HepG2 (cell line): ENCODE results near the gene MYH15. TPM values are rescaled to one million over a fixed set of nuclear protein-coding genes. Genes with fewer than 3 reads are reported as not detected.

Experiments used
- ATAD3A ChIP-seq: sonication (generic); formaldehyde crosslinking; IDR thresholded peaks from 2 replicates; pipeline ENCODE4 v1.4.0; 2020; ENCODE audit warnings: missing genetic modification reagents
- BHLHE40 ChIP-seq: IDR thresholded peaks from 2 replicates; pipeline ENCODE4 v1.6.1; 2011; ENCODE audit warnings: low read length, improper control_type of control experiment
- CHD4 ChIP-seq: fragments of 200-600 bp; sonication (generic); IDR thresholded peaks from 2 replicates; pipeline ENCODE4 v1.7.0; 2017; ENCODE audit warnings: mild to moderate bottlenecking, low read length, borderline replicate concordance
- EP300 ChIP-seq, 3 experiments: sonication (generic) in 1 of 3; formaldehyde crosslinking in 1 of 3; IDR thresholded peaks; 2 replicates each; pipeline versions ENCODE4 v1.5.1 to v1.6.1; 2011 to 2020; ENCODE audit warnings: low read depth in 2 of 3, low read length in 2 of 3, borderline replicate concordance in 1 of 3, improper control_type of control experiment in 1 of 3, mild to moderate bottlenecking in 1 of 3, missing genetic modification reagents in 1 of 3, moderate library complexity in 1 of 3
- FOXA1 ChIP-seq, 2 experiments: fragments of 450-650 bp in 1 of 2; sonication (generic) in 1 of 2; formaldehyde crosslinking in 1 of 2; IDR thresholded peaks; 2 replicates each; pipeline versions ENCODE4 v1.4.0 to v1.6.1; 2016 to 2020; ENCODE audit warnings: missing genetic modification reagents in 1 of 2
- FOXA3 ChIP-seq: IDR thresholded peaks from 2 replicates; pipeline ENCODE4 v1.6.1; 2016; ENCODE audit warnings: missing genetic modification reagents, missing compliant biosample characterization
- GATAD1 ChIP-seq: IDR thresholded peaks from 2 replicates; pipeline ENCODE4 v1.6.1; 2016; ENCODE audit warnings: missing genetic modification reagents, missing compliant biosample characterization
- HIVEP1 ChIP-seq: sonication (generic); formaldehyde crosslinking; IDR thresholded peaks from 2 replicates; pipeline ENCODE4 v1.4.0; 2020; ENCODE audit warnings: mild to moderate bottlenecking, missing genetic modification reagents
- KLF11 ChIP-seq: IDR thresholded peaks from 2 replicates; pipeline ENCODE4 v1.6.1; 2016; ENCODE audit warnings: missing compliant biosample characterization
- MTA3 ChIP-seq: sonication (generic); formaldehyde crosslinking; IDR thresholded peaks from 2 replicates; pipeline ENCODE4 v1.4.0; 2020; ENCODE audit warnings: missing genetic modification reagents
- NCOA5 ChIP-seq: sonication (generic); formaldehyde crosslinking; IDR thresholded peaks from 2 replicates; pipeline ENCODE4 v1.4.0; 2020; ENCODE audit warnings: missing genetic modification reagents
- RAD21 ChIP-seq: fragments of 450-650 bp; formaldehyde crosslinking; IDR thresholded peaks from 2 replicates; pipeline ENCODE4 v1.5.0; 2020; ENCODE audit warnings: mild to moderate bottlenecking
- RARA ChIP-seq: IDR thresholded peaks from 2 replicates; pipeline ENCODE4 v1.6.1; 2016; ENCODE audit warnings: missing genetic modification reagents, missing compliant biosample characterization
- REL ChIP-seq: sonication (generic); formaldehyde crosslinking; conservative IDR thresholded peaks from 2 replicates; pipeline ENCODE4 v1.8.0; 2022; ENCODE audit warnings: mild to moderate bottlenecking, missing genetic modification reagents, moderate library complexity
- SNAI1 ChIP-seq: sonication (generic); formaldehyde crosslinking; IDR thresholded peaks from 2 replicates; pipeline ENCODE4 v1.5.0; 2020; ENCODE audit warnings: mild to moderate bottlenecking, missing genetic modification reagents, borderline replicate concordance
- TAF15 ChIP-seq: fragments of 200-400 bp; formaldehyde crosslinking; IDR thresholded peaks from one replicate; pipeline ENCODE4 v1.6.1; 2018; ENCODE audit warnings: mild to moderate bottlenecking, low read depth, low read length; ENCODE audit not compliant: poor library complexity, severe bottlenecking
- TOE1 ChIP-seq: sonication (generic); formaldehyde crosslinking; IDR thresholded peaks from 2 replicates; pipeline ENCODE4 v1.4.0; 2020; ENCODE audit warnings: mild to moderate bottlenecking, missing genetic modification reagents
- ZFAT ChIP-seq: sonication (generic); formaldehyde crosslinking; conservative IDR thresholded peaks from 2 replicates; pipeline ENCODE4 v1.8.1; 2023; ENCODE audit warnings: missing genetic modification reagents, inconsistent platforms
- ZNF224 ChIP-seq: sonication (generic); formaldehyde crosslinking; IDR thresholded peaks from 2 replicates; pipeline ENCODE4 v1.5.0; 2020; ENCODE audit warnings: mild to moderate bottlenecking, missing genetic modification reagents
- ZNF570 ChIP-seq: sonication (generic); formaldehyde crosslinking; IDR thresholded peaks from 2 replicates; pipeline ENCODE4 v1.4.0; 2020; ENCODE audit warnings: mild to moderate bottlenecking, missing genetic modification reagents, borderline replicate concordance
- ZNF782 ChIP-seq: sonication (generic); formaldehyde crosslinking; IDR thresholded peaks from 2 replicates; pipeline ENCODE4 v1.4.0; 2020; ENCODE audit warnings: missing genetic modification reagents, mild to moderate bottlenecking, borderline replicate concordance
- ZSCAN12 ChIP-seq: sonication (generic); formaldehyde crosslinking; IDR thresholded peaks from 2 replicates; pipeline ENCODE4 v1.9.0; 2021; ENCODE audit warnings: mild to moderate bottlenecking, missing genetic modification reagents
- polyA plus RNA-seq, 8 experiments: library from polyadenylated mRNA; depleted of rRNA in 3 of 8; stranded (reverse) in 7 of 8; unstranded in 1 of 8; fragments of >200 nt; fragmentation: Illumina TruSeq in 4 of 8; extraction: Trizol in 4 of 8; gene quantifications; 2 replicates each; pipeline versions ENCODE4 v1.2.1 to v1.2.3, GENCODE V29; 2011 to 2016; ENCODE audit warnings: low read depth in 4 of 8, missing spikeins in 1 of 8, mixed read lengths in 1 of 8; ENCODE audit not compliant: insufficient read depth in 1 of 8
- total RNA-seq, 5 experiments: library from RNA; depleted of rRNA; stranded (reverse); fragments of >200 nt; fragmentation: Illumina TruSeq; extraction: Trizol; gene quantifications; 2 replicates each; pipeline ENCODE4 v1.2.3, GENCODE V29; 2016; ENCODE audit warnings: low read depth in 1 of 5
- TF ChIP-seq, protein P1 (sequence below): sonication (generic); formaldehyde crosslinking; IDR thresholded peaks from 2 replicates; pipeline ENCODE4 v1.4.0; 2020; ENCODE audit warnings: mild to moderate bottlenecking, missing genetic modification reagents
- TF ChIP-seq, protein P2 (sequence below): IDR thresholded peaks from 2 replicates; pipeline ENCODE4 v1.6.1; 2016; ENCODE audit warnings: mild to moderate bottlenecking
- TF ChIP-seq, protein P3 (sequence below): IDR thresholded peaks from 2 replicates; pipeline ENCODE4 v1.6.1; 2016; ENCODE audit warnings: low read depth
- TF ChIP-seq, protein P4 (sequence below): IDR thresholded peaks from 2 replicates; pipeline ENCODE4 v1.6.1; 2012; ENCODE audit warnings: low read depth, low read length, improper control_type of control experiment
- TF ChIP-seq, protein P5 (sequence below): IDR thresholded peaks from 2 replicates; pipeline ENCODE4 v1.6.1; 2012; ENCODE audit warnings: inconsistent platforms

MYH15 gene
- total and polyA plus RNA-seq, 2 of the 13 experiments (the other 11 are each of a cell fraction or from before 2014, with no cell fraction given): 0.03 to 0.09 TPM

DNA sequence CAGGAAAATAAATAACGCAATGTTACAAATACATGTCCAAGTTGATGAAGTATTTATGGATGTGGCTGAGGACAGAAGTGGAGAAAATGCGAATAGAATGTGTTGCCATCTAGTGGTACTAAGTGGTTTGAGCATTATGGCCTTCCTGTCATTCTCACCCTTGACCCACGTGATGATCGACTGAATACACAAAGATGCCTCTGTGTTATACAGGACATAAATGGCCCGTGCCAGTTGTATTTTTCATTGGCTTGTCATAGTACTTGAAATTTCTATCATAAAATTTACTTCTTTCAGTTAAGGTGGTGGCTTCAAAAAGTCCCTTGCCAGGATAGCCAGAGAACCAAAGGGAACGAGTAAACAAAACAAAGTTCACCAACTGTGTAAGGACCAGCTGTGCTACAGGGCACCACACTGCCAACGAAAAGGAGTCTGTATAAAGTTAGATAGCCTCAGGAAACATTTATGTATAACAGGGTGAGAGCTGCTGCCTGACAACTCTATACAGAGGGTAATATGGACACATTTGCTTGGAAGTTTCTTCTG, 103.7 kb downstream of the MYH15 start (continued):
- TF ChIP-seq ZSCAN12 (CRISPR knock-in tag) (no peak), ZNF782 (no peak), HIVEP1 (CRISPR knock-in tag) (no peak), ATAD3A (CRISPR knock-in tag) (no peak), REL (no peak), ZFAT (CRISPR knock-in tag) (no peak), CHD4 (no peak), NCOA5 (CRISPR knock-in tag) (no peak), TOE1 (CRISPR knock-in tag) (no peak), RAD21 (peak; percentile 68), FOXA1 (IDR thresholded peaks at IDR 0.05) (no peak), FOXA1 (CRISPR knock-in tag; IDR thresholded peaks at IDR 0.05) (peak; percentile 55; the same call in 1 of the 2 replicates), FOXA3 (CRISPR knock-in tag) (peak; percentile 43), ZNF570 (CRISPR knock-in tag) (no peak), RARA (CRISPR knock-in tag) (0 out of 2 replicates have a peak, but pooled peaks have one; percentile 16), GATAD1 (CRISPR knock-in tag) (peak; percentile 22; the same call in 1 of the 2 replicates), MTA3 (CRISPR knock-in tag) (no peak), SNAI1 (CRISPR knock-in tag) (no peak), BHLHE40 (peak; percentile 67), ZNF224 (CRISPR knock-in tag) (no peak), TAF15 (no peak), KLF11 (no peak), EP300 (IDR thresholded peaks at IDR 0.05; ENCODE audit: low read depth in 2 of 2, low read length in 2 of 2) (no peak), EP300 (CRISPR knock-in tag; IDR thresholded peaks at IDR 0.05; ENCODE audit: borderline replicate concordance) (no peak)
- TF ChIP-seq, protein P1, sequence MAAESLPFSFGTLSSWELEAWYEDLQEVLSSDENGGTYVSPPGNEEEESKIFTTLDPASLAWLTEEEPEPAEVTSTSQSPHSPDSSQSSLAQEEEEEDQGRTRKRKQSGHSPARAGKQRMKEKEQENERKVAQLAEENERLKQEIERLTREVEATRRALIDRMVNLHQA: no peak
- TF ChIP-seq, protein P2, sequence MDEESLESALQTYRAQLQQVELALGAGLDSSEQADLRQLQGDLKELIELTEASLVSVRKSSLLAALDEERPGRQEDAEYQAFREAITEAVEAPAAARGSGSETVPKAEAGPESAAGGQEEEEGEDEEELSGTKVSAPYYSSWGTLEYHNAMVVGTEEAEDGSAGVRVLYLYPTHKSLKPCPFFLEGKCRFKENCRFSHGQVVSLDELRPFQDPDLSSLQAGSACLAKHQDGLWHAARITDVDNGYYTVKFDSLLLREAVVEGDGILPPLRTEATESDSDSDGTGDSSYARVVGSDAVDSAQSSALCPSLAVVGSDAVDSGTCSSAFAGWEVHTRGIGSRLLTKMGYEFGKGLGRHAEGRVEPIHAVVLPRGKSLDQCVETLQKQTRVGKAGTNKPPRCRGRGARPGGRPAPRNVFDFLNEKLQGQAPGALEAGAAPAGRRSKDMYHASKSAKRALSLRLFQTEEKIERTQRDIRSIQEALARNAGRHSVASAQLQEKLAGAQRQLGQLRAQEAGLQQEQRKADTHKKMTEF (CRISPR knock-in tag): 0 out of 2 replicates have a peak, but pooled peaks have one; percentile 30
- TF ChIP-seq, protein P3, sequence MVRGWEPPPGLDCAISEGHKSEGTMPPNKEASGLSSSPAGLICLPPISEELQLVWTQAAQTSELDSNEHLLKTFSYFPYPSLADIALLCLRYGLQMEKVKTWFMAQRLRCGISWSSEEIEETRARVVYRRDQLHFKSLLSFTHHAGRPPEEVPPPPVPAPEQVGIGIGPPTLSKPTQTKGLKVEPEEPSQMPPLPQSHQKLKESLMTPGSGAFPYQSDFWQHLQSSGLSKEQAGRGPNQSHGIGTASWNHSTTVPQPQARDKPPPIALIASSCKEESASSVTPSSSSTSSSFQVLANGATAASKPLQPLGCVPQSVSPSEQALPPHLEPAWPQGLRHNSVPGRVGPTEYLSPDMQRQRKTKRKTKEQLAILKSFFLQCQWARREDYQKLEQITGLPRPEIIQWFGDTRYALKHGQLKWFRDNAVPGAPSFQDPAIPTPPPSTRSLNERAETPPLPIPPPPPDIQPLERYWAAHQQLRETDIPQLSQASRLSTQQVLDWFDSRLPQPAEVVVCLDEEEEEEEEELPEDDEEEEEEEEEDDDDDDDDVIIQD (CRISPR knock-in tag): 0 out of 2 replicates have a peak, but pooled peaks have one; percentile 32
- TF ChIP-seq, protein P4, sequence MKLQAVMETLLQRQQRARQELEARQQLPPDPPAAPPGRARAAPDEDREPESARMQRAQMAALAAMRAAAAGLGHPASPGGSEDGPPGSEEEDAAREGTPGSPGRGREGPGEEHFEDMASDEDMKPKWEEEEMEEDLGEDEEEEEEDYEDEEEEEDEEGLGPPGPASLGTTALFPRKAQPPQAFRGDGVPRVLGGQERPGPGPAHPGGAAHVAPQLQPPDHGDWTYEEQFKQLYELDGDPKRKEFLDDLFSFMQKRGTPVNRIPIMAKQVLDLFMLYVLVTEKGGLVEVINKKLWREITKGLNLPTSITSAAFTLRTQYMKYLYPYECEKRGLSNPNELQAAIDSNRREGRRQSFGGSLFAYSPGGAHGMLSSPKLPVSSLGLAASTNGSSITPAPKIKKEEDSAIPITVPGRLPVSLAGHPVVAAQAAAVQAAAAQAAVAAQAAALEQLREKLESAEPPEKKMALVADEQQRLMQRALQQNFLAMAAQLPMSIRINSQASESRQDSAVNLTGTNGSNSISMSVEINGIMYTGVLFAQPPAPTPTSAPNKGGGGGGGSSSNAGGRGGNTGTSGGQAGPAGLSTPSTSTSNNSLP: no peak
- TF ChIP-seq, protein P5, sequence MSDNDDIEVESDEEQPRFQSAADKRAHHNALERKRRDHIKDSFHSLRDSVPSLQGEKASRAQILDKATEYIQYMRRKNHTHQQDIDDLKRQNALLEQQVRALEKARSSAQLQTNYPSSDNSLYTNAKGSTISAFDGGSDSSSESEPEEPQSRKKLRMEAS: peak; percentile 35; the same call in 1 of the 2 replicates
